ENCODE data around the gene PRADC1. TPM values are rescaled to one million over a fixed set of nuclear protein-coding genes. Genes with fewer than 3 reads are reported as not detected.
A peak's percentile ranks its signal among the peaks of the same experiment; 100 is the strongest.

Gene PRADC1
- total and polyA plus RNA-seq, 2 donors (not counting 1 experiment from before 2014, with no cell fraction given), result 2.3 to 4.6 TPM

DNA sequence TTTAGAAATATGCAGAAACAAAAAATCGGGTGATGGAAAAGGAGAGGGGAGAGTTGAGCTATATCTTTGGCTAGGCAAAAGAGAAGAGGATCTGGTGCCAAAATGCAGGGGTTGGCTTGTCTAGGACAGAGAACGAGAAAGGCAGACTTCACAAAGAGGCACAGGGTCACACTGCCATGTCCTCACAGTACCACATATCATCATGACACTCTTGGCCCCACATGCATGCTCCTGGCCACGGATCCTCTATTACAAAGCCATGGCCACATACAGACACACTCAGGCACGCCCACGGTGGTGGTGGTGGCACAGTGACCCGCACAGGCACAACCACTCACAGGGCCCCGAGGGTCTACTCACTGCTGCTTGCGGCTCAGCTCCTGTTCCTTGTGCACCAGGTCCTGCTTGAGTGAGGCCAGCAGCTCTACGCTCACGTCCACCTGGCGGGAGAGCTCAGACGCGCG, 35.4 kb upstream of the PRADC1 start:
- H3K4me3 ChIP-seq (ENCODE audit: control extremely low read depth in 1 of 5, extremely low read depth in 1 of 5, insufficient read depth in 1 of 5, low read depth in 2 of 5, low read length in 4 of 5), result no peak overlapping the region

DNA sequence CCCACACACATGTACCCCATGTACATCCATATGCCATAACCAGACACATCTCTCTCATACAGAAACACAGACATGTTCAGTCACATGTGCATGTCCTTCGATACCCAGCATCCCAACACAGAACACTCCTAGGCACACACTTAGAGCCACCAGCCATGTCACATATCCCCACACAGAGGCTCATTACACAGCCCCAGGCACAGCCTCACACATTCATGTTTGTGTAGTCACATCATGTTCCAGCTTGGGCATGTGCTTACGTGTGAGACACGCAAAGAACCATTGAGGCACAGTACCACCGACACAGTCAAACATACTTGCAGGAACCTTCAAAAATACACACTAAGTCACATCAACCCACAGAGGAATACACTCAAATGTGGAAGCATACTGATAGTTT, 34.0 kb upstream of the PRADC1 start:
- Histone ChIP-seq H3K27ac (ENCODE audit: low read length in 2 of 2) (no peak overlapping the region), H3K4me1 (ENCODE audit: control insufficient read depth in 2 of 2, insufficient read depth in 2 of 2, low read length in 2 of 2) (no peaks in the 10 kb centered on the region), H3K4me3 (ENCODE audit: control extremely low read depth in 1 of 5, extremely low read depth in 1 of 5, insufficient read depth in 1 of 5, low read depth in 2 of 5, low read length in 4 of 5) (no peak overlapping the region), H3K27me3 (replicated peaks in 1 of 4; ENCODE audit: control extremely low read depth in 1 of 4, control insufficient read depth in 3 of 4, insufficient read depth in 4 of 4, low read length in 3 of 4) (no peaks in the 10 kb centered on the region), H3K36me3 (replicated peaks in 1 of 2; ENCODE audit: control extremely low read depth in 1 of 2, control insufficient read depth in 1 of 2, extremely low read depth in 1 of 2, insufficient read depth in 2 of 2, low read length in 1 of 2) (peaks cover 0 to 10% of the 10 kb centered on the region in 2 experiments), H4K20me1 (ENCODE audit: control insufficient read depth, insufficient read depth, low read length, poor library complexity, severe bottlenecking) (peaks cover 16% of the 10 kb centered on the region), H2AFZ (ENCODE audit: insufficient read depth, low read depth, low read length, poor library complexity, severe bottlenecking) (no peak overlapping the region), H3K4me2 (replicated peaks; ENCODE audit: low read depth, low read length, poor library complexity, severe bottlenecking) (no peak overlapping the region), H3K9ac (ENCODE audit: low read length) (no peak overlapping the region), H3K9me3 (ENCODE audit: control extremely low read depth in 1 of 3, control insufficient read depth in 2 of 3, insufficient read depth in 1 of 3, low read length in 2 of 3) (peaks cover 0 to 3% (median 0%) of the 10 kb centered on the region in 3 donors), H3K79me2 (ENCODE audit: control insufficient read depth, insufficient read depth, low read length) (peaks cover 24% of the 10 kb centered on the region)
- Mint-ChIP-seq H3K27ac (no peak overlapping the region), H3K27me3 (no peaks in the 10 kb centered on the region), H3K4me3 (no peak overlapping the region), H3K4me1 (peaks cover 18% of the 10 kb centered on the region), H3K9me3 (ENCODE audit: insufficient read depth) (no peaks in the 10 kb centered on the region)
- DNase-seq (no peak), ATAC-seq (ENCODE audit: low read depth) (no peak)
- ChIA-PET CTCF (no interaction called here), POLR2A (no interaction called here)
- TF ChIP-seq, protein P1, sequence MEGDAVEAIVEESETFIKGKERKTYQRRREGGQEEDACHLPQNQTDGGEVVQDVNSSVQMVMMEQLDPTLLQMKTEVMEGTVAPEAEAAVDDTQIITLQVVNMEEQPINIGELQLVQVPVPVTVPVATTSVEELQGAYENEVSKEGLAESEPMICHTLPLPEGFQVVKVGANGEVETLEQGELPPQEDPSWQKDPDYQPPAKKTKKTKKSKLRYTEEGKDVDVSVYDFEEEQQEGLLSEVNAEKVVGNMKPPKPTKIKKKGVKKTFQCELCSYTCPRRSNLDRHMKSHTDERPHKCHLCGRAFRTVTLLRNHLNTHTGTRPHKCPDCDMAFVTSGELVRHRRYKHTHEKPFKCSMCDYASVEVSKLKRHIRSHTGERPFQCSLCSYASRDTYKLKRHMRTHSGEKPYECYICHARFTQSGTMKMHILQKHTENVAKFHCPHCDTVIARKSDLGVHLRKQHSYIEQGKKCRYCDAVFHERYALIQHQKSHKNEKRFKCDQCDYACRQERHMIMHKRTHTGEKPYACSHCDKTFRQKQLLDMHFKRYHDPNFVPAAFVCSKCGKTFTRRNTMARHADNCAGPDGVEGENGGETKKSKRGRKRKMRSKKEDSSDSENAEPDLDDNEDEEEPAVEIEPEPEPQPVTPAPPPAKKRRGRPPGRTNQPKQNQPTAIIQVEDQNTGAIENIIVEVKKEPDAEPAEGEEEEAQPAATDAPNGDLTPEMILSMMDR (IDR thresholded peaks at IDR 0.05), result no peak
- TF ChIP-seq EZH2 (IDR thresholded peaks at IDR 0.05; ENCODE audit: borderline replicate concordance, insufficient read depth, low read depth, low read length, poor library complexity, severe bottlenecking), result no peak
- WGBS (ENCODE audit: insufficient coverage), result 98% methylated on average over 4 of the region's 4 CpGs
- intact Hi-C loops (cut with micrococcal nuclease), result no loop called here

More for the DNA sequence above, 35.4 kb upstream of the PRADC1 start:
- no peak overlapping the region for H2AFZ ChIP-seq (ENCODE audit: insufficient read depth, low read depth, low read length, poor library complexity, severe bottlenecking)
- Mint-ChIP-seq H3K4me1 (peaks cover 18% of the 10 kb centered on the region), H3K9me3 (ENCODE audit: insufficient read depth) (no peaks in the 10 kb centered on the region), H3K4me3 (peak overlapping the region; percentile 38), H3K27ac (no peak overlapping the region), H3K27me3 (no peaks in the 10 kb centered on the region)
- DNase-seq (no peak), ATAC-seq (ENCODE audit: low read depth) (no peak)
- no peaks in the 10 kb centered on the region for H3K4me1 ChIP-seq (ENCODE audit: control insufficient read depth in 2 of 2, insufficient read depth in 2 of 2, low read length in 2 of 2)
- H3K36me3 ChIP-seq (replicated peaks in 1 of 2; ENCODE audit: control extremely low read depth in 1 of 2, control insufficient read depth in 1 of 2, extremely low read depth in 1 of 2, insufficient read depth in 2 of 2, low read length in 1 of 2), result peaks cover 0 to 9% of the 10 kb centered on the region in 2 experiments
- WGBS (ENCODE audit: insufficient coverage), result 96% methylated on average over 14 of the region's 14 CpGs
- no peaks in the 10 kb centered on the region for H3K27me3 ChIP-seq (replicated peaks in 1 of 4; ENCODE audit: control extremely low read depth in 1 of 4, control insufficient read depth in 3 of 4, insufficient read depth in 4 of 4, low read length in 3 of 4)
- TF ChIP-seq, protein P1 (IDR thresholded peaks at IDR 0.05), result no peak
- TF ChIP-seq EZH2 (IDR thresholded peaks at IDR 0.05; ENCODE audit: borderline replicate concordance, insufficient read depth, low read depth, low read length, poor library complexity, severe bottlenecking), result no peak
- no peak overlapping the region for H3K9ac ChIP-seq (ENCODE audit: low read length)
- POLR2A ChIA-PET, result no interaction called here
- H3K4me2 ChIP-seq (replicated peaks; ENCODE audit: low read depth, low read length, poor library complexity, severe bottlenecking), result peak overlapping the region; percentile 63
- peaks cover 24% of the 10 kb centered on the region for H3K79me2 ChIP-seq (ENCODE audit: control insufficient read depth, insufficient read depth, low read length)
- CTCF ChIA-PET, result interaction anchor here (1.0 to 1.7 kb wide), 2 partner anchors 18 to 22 kb away, joined by 3 to 8 read pairs; no protein-coding TSS in a partner anchor
- H3K9me3 ChIP-seq (ENCODE audit: control extremely low read depth in 1 of 3, control insufficient read depth in 2 of 3, insufficient read depth in 1 of 3, low read length in 2 of 3), result peaks cover 0 to 3% (median 0%) of the 10 kb centered on the region in 3 donors
- H3K27ac ChIP-seq (ENCODE audit: low read length in 2 of 2), result no peak overlapping the region
- intact Hi-C loops (cut with micrococcal nuclease), result loop anchor here (2.0 kb wide), 1 partner anchor 16 kb away; the partner anchor contains the start of gene FBXO41
- peaks cover 23% of the 10 kb centered on the region for H4K20me1 ChIP-seq (ENCODE audit: control insufficient read depth, insufficient read depth, low read length, poor library complexity, severe bottlenecking)

Data from B cell (primary cell).